D341Med (cell line): ENCODE results near the gene GTF2E1.
"Not testable (repeated sequence)": the region's sequence is repeated elsewhere in the genome, so short reads cannot be mapped to it uniquely, and the experiment has no call there.

Experiments
- DNase-seq: peaks from one replicate; pipeline ENCODE4 v3.0.0; 2012; ENCODE audit warnings: low spot score

Gene GTF2E1

GRCh38 chr3:120756061-120756460 is 13.5 kb downstream of the GTF2E1 start:
- DNase-seq, result no peak

DNA sequence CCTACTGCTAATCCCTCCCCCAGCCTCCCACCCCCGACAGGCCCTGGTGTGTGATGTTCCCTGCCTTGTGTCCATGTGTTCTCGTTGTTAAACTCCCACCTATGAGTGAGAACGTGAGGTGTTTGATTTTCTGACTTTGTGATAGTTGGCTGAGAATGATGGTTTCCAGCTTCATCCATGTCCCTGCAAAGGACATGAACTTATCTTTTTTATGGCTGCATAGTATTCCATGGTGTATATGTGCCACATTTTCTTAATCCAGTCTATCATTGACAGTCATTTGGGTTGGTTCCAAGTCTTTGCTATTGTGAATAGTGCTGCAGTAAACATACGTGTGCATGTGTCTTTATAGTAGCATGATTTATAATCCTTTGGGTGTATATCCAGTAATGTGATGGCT is 16.0 kb downstream of the GTF2E1 start:
- not testable (repeated sequence) for DNase-seq

- no peak for DNase-seq
Observed at GRCh38 chr3:120762615-120763014, 20.1 kb downstream of the GTF2E1 start.

DNA sequence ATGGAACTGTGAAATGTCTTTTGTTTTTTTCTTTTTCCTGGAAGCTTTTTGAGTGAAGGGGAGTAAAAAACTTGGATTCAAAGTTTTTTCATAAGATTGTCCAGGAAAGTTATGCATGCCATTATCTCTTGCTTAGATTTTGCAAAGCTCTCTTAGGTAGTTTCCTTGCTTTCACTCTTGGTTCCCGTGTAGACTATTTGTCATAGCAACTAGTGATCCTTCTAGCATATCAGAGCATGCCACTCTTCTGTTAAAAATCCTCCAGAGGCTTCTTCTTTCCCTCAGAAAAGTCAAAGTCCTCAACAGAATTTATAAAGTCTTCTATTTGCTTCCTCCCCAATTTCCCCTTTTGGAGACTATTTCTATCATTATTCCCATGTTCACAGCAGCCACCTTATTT is 21.1 kb downstream of the GTF2E1 start:
- no peak for DNase-seq

DNA sequence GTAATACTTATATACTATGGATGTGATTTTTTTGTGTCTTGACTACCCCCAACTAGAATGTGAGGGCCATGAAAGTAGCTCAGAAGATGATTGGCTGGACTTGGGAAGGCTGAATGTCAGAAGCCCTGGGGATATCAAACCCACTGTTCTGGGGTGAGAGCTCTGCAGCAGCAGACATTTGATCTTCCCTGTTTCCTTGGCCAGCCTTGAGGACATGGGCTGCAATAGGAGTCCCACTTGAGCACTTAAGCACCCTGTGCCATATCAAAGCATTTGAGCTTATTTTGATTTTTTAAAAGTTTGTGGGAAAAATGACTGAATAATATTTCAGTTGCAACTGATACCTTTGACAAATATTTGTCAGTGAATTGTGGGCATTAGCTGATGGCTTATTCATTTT is 21.7 kb downstream of the GTF2E1 start:
- DNase-seq, result no peak

DNA sequence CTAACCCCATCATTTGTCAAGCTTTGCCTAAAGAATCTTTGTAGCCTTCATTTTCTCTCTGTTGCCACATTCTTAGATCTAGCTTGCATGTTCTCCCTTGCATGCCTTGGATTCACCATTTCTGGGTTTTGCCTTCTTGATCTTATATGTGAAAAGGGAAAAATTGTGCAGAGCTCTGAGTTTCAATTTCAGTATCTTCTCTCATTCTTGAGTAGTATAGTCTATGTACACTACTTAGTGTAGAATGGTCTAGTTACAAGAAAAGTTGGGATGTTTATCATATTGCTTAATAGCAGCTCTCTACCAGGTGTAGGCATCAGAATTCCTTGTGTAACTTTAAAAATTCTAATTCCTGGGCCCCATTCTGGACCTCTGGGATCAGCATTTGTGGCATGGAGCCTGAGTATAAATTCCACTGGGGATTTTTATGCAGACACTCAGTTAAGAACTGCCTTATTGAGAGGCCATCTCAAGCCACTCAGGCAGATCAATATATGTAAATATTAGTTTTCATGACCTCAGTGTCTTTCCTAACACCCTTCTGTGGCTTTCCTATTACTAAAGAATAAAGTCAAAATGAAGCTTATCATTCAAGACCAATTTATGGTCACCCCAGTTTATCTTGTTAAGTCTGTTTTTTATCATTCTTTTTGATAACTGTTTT is 23.4 kb downstream of the GTF2E1 start:
- no peak for DNase-seq

GRCh38 chr3:120766576-120766975 is 24.0 kb downstream of the GTF2E1 start:
- no peak for DNase-seq

DNA sequence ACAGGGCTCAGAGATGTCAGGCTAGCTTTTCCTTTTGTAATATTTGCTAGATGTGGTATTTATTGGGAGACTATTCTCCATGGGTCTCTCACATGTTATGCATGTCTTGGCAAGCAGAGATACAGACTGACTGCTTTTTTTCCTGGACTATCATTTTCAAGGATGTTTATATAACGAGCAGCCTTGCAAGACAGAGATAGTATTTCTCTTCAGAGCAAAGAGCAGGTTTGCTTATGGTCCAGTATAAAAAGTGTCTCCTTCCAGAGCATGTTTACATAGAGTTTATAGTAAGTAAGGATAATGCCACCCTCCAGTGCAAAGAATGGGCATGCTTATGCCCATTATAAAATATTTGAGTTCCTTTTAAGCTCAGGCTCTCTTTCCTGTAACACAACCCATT is 24.6 kb downstream of the GTF2E1 start:
- DNase-seq, result no peak

GRCh38 chr3:120769436-120769835 is 26.9 kb downstream of the GTF2E1 start:
- DNase-seq, result no peak

DNA sequence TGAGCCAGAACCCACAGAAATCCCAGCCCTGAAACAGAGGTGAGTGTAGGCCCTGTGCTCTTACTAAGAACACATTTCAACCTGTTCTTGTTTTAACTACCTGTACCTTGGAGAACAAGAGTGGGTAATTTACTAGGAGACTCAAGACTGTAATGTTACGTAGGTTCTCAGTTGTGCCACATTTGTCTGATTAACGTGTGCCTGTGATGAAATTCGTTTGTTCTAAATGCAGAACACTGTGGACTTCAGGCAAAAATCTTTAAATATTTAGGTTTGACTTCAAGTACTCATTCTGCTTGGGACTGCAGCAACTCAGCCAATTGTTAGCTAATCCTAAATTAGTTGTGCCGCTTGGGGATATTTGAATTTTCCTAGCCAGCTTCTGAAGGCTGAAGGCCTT is 28.3 kb downstream of the GTF2E1 start:
- DNase-seq, result no peak

GRCh38 chr3:120772081-120772480 is 29.5 kb downstream of the GTF2E1 start:
- DNase-seq, result no peak

GRCh38 chr3:120773932-120774331 is 31.4 kb downstream of the GTF2E1 start:
- DNase-seq, result no peak

GRCh38 chr3:120775411-120775810 is 32.9 kb downstream of the GTF2E1 start:
- DNase-seq, result no peak

DNA sequence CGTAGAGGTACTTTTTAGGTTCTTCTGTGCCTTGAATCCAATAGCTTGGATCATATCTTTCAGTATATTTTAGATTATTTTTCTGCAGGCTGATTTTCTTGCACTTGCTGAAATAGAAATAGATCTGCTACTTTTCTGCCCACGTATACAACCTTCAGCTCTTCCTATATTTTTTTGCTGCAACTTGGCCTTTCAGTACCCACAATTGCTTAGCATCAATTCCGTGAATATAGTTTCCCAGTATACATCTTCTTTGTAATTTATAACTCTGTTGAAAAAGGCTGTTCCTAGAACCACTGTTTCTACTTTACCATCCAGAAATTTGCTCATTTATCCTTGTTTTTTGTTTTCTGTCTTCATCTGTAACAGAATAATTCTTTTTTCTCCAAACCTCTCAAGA is 36.2 kb downstream of the GTF2E1 start:
- DNase-seq, result no peak

GRCh38 chr3:120780977-120781376 is 38.4 kb downstream of the GTF2E1 start:
- no peak for DNase-seq

DNA sequence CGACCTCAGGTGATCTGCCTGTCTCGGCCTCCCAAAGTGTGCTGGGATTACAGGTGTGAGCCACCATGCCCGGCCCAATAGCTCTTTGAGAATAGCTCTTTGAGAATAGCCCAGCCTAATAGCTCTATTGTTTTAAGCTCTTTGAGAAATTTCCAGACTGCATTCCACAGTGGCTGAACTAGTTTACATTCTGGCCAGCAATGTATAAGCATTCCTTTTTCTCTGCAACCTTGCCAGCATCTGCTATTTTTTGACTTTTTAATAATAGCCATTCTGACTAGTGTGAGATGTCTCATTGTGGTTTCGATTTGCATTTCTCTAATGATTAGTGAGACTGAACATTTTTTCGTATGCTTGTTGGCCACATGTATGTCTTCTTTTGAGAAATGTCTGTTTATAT is 43.3 kb downstream of the GTF2E1 start:
- DNase-seq, result not testable (repeated sequence)

DNA sequence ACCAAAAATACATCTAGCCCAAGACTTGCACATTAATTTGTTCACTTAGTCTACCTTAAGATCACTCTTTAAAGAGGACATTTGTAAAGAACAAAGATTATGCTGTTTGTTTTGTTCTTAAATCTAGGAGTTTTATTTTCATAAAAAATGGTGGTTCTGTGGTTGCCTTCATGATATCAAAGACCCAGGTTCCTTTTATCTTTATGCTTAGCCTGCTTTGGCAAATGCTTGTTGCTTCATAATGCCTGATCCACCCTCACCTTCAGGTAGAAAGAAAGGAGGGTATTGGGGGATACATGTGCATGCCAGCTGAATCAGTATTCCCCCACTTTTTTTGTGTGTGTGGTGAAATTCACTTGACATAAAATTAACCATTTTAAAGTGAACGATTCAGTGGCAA is 48.5 kb downstream of the GTF2E1 start:
- DNase-seq, result no peak

GRCh38 chr3:120791913-120792312 is 49.4 kb downstream of the GTF2E1 start:
- no peak for DNase-seq

DNA sequence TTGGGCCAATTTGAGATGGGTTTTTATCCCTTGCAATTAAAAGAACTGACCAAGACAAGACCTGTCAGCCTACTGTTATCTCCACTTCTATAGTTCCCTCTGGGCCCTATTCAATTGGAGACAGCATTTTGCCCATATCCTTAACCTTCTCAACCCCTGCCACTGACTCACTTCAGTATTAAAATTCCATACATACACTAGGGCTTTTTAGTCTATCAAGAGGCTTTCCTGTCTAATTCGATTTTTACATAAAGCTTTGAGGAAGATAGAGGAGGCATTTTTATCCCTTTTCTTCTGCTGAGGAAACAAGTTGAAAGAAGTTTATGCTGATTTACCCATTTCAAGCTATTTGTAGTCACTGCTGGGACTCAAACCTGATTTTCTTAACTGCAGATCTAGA is 51.1 kb downstream of the GTF2E1 start:
- no peak for DNase-seq

GRCh38 chr3:120795017-120795648 is 52.6 kb downstream of the GTF2E1 start:
- DNase-seq, result peak; percentile 73

DNA sequence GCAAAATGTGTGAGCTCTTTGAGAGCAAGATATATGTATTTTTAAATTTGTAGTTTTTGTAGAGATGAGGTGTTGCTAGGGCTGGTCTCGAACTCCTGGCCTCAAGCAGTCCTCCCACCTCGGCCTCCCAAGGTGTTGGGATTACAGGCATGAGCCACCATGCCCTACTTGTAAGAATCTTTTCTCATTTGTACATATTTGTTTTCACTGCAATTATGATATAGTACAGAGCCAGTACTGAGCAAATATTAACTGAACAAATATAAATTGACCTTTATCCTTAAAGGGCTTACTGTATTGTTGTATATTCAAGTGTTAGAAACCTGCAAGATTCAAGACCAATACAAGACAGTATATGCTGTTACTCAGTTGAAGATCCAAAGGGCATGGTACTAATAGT is 53.4 kb downstream of the GTF2E1 start:
- DNase-seq, result no peak

GRCh38 chr3:120796976-120797375 is 54.4 kb downstream of the GTF2E1 start:
- DNase-seq, result no peak

GRCh38 chr3:120797857-120798256 is 55.3 kb downstream of the GTF2E1 start:
- DNase-seq, result no peak

DNA sequence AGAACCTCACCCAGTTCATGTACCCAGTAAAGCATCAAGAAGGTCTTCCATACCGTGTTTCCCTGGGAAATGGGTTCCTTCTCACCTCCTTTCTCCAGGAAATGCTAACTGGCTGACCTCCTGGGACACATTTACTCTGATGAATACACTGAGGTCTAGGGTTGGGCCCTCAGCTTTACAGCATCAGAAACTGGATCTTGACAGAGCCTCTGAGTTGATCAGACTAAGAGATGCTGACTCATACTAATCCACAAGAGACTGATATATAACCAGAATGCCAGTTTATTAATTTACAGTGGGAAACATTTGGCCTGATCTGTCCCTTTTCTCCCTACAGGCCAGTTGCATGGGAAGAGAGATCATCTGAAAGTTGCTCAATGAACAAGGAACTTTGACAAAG is 55.8 kb downstream of the GTF2E1 start:
- DNase-seq, result no peak
